Muscle of leg (tissue), 16 donors: Measurements from ENCODE around the gene TKFC. TPM values are rescaled to one million over a fixed set of nuclear protein-coding genes. Genes with fewer than 3 reads are reported as not detected.

Source experiments
- DNase-seq: peaks from one replicate; pipeline ENCODE4 v3.0.0; 2013
- H3K27ac ChIP-seq: one replicate; pipeline ENCODE4 v1.5.1; 2013; ENCODE audit warnings: mild to moderate bottlenecking, low read length, control low read depth
- H3K27me3 ChIP-seq: one replicate; pipeline ENCODE4 v1.6.1; 2013; ENCODE audit warnings: low read length; ENCODE audit not compliant: control insufficient read depth, insufficient read depth
- H3K36me3 ChIP-seq: one replicate; pipeline ENCODE4 v1.6.1; 2013; ENCODE audit warnings: low read length; ENCODE audit not compliant: control insufficient read depth, insufficient read depth
- H3K4me1 ChIP-seq: one replicate; pipeline ENCODE4 v1.6.1; 2013; ENCODE audit warnings: low read length; ENCODE audit not compliant: control insufficient read depth, insufficient read depth
- H3K4me3 ChIP-seq: one replicate; pipeline ENCODE4 v1.5.1; 2013; ENCODE audit warnings: low read length, control low read depth
- H3K9me3 ChIP-seq: replicated peaks from 2 replicates; pipeline ENCODE4 v1.6.1; 2013; ENCODE audit warnings: low read depth, low read length; ENCODE audit not compliant: control insufficient read depth
- WGBS: methylation state at CpG from one replicate; pipeline ENCODE4 v1.1.5; 2013; ENCODE audit warnings: missing lambda C conversion rate; ENCODE audit not compliant: insufficient coverage; 5-methylcytosine and 5-hydroxymethylcytosine counted together
- long read RNA-seq, 11 donors: transcript quantifications; one replicate each; lab custom pipeline, GENCODE V29; 2026
- polyA plus RNA-seq, 8 donors: library from polyadenylated mRNA; unstranded; fragments of 120-200 nt; gene quantifications; one replicate each; pipeline versions ENCODE4 v1.2.1 to v1.2.3, GENCODE V29; 2013; ENCODE audit warnings: inconsistent platforms in 1 of 8, low replicate concordance in 1 of 8; ENCODE audit not compliant: insufficient read length in 8 of 8, insufficient read depth in 1 of 8
- total RNA-seq: library from RNA; stranded (reverse); fragments of 120-200 nt; gene quantifications from one replicate; pipeline ENCODE4 v1.2.4, GENCODE V29; 2013

TKFC gene, protein sequence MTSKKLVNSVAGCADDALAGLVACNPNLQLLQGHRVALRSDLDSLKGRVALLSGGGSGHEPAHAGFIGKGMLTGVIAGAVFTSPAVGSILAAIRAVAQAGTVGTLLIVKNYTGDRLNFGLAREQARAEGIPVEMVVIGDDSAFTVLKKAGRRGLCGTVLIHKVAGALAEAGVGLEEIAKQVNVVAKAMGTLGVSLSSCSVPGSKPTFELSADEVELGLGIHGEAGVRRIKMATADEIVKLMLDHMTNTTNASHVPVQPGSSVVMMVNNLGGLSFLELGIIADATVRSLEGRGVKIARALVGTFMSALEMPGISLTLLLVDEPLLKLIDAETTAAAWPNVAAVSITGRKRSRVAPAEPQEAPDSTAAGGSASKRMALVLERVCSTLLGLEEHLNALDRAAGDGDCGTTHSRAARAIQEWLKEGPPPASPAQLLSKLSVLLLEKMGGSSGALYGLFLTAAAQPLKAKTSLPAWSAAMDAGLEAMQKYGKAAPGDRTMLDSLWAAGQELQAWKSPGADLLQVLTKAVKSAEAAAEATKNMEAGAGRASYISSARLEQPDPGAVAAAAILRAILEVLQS
- 13.3 TPM for total RNA-seq
- 10 to 100 TPM; 13.5 to 32.3 (median 19.5) TPM for polyA plus RNA-seq
- long read RNA-seq, donor 1 = 0 reads
- long read RNA-seq, donor 2, full-length matches to known transcripts = 1 of 1 reads
- long read RNA-seq, donor 2, partial matches to known transcripts = 0 of 1 reads
- long read RNA-seq, donor 2, other reads (novel, unspliced or antisense) = 0 of 1 reads
- long read RNA-seq, donor 3, full-length matches to known transcripts = 1 of 1 reads
- long read RNA-seq, donor 3, partial matches to known transcripts = 0 of 1 reads
- long read RNA-seq, donor 3, other reads (novel, unspliced or antisense) = 0 of 1 reads
- long read RNA-seq, donor 4 = 0 reads
- long read RNA-seq, donor 5, full-length matches to known transcripts = 5 of 5 reads
- long read RNA-seq, donor 5, partial matches to known transcripts = 0 of 5 reads
- long read RNA-seq, donor 5, other reads (novel, unspliced or antisense) = 0 of 5 reads
- long read RNA-seq, donor 6, partial matches to known transcripts = 0 of 5 reads
- long read RNA-seq, donor 6, other reads (novel, unspliced or antisense) = 5 of 5 reads
- long read RNA-seq, donor 7, full-length matches to known transcripts = 2 of 2 reads
- long read RNA-seq, donor 7, partial matches to known transcripts = 0 of 2 reads
- long read RNA-seq, donor 7, other reads (novel, unspliced or antisense) = 0 of 2 reads
- long read RNA-seq, donor 8, partial matches to known transcripts = 0 of 5 reads
- long read RNA-seq, donor 8, other reads (novel, unspliced or antisense) = 5 of 5 reads
- long read RNA-seq, donor 9 = 0 reads
- long read RNA-seq, donor 10, full-length matches to known transcripts = 2 of 2 reads
- long read RNA-seq, donor 10, partial matches to known transcripts = 0 of 2 reads
- long read RNA-seq, donor 10, other reads (novel, unspliced or antisense) = 0 of 2 reads
- long read RNA-seq, donor 11, partial matches to known transcripts = 0 of 1 reads
- long read RNA-seq, donor 11, other reads (novel, unspliced or antisense) = 0 of 1 reads

DNA sequence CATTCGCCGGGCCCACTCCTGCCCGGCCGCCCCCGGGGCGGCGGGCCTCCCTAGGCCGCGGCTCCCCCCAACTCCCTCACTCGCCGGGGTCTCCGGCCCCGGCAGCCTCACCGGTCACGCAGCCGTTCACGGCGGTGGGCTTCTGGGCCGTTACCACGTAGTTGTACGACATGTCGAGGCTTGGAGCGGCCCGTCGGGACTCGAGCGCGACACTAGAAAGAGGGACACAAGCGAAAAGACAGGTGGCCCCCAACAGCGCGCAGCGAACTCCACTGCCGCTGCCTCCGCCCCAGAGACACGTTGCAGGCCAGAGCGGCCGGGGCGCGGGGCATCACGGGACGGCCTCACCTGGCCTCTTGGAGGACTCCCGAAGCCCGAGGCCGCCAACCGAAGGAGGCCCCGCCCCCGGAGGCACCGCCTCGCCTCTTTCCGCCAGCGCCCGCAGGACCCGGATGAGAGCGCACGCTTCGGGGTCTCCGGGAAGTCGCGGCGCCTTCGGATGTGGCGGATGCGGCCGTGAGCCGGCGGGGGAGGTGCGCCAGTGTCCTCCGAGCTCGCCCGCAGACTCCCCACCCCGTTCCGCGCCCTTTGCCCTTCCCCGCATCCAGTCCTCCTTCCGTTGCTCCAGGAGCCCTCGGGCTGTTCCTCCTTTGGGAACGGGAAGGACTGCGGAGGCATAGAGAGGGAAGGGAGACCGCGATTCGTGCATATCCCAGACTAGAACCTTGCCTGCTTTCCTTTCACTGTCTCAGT is at the start of gene TKFC, which contains the start of gene DDB1:
Gene TKFC (plus strand): TSS at position 432 of the 753 bp plus-strand sequence. CDS start 1,501 bp downstream, outside the sequence.
Gene DDB1 (minus strand): TSS at position 309 of the 753 bp plus-strand sequence. CDS start 137 bp downstream, at position 172.
- Histone ChIP-seq H3K4me3 (peak within 1 kb of the TSS; percentile 80), H3K27me3 (no peaks in the 10 kb centered on the region), H3K27ac (peak within 1 kb of the TSS; percentile 97), H3K9me3 (no peaks in the 10 kb centered on the region), H3K36me3 (peaks cover 18% of the 10 kb centered on the region), H3K4me1 (peaks cover 25% of the 10 kb centered on the region)
- peak; percentile 98 for DNase-seq
- under 1% methylated on average over 71 of the region's 81 CpGs for WGBS

DNA sequence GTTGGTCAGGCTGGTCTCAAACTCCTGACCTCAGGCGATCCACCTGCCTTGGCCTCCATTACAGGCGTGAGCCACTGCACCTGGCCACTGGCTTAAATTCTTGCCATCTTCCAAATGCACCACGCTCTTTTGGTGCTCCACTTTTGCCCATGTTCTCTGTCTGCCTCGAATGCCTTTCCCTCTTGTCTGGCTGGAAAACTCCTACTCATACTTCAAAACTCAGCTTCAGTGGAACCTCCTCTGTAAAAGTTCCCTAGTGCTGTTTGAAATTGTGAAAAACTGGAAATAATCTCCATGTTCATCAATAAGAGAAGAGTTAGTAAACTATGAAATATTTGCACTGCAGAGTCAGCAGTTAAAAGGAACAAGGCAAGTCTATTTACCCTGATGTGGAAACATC is 49.4 kb upstream of the TKFC start:
- Histone ChIP-seq H3K27me3 (no peaks in the 10 kb centered on the region), H3K27ac (no peak overlapping the region), H3K4me3 (no peak overlapping the region), H3K4me1 (no peaks in the 10 kb centered on the region), H3K36me3 (peaks cover 16% of the 10 kb centered on the region), H3K9me3 (no peaks in the 10 kb centered on the region)
- no peak for DNase-seq
- 94% methylated on average over 3 of the region's 4 CpGs for whole genome bisulfite sequencing

DNA sequence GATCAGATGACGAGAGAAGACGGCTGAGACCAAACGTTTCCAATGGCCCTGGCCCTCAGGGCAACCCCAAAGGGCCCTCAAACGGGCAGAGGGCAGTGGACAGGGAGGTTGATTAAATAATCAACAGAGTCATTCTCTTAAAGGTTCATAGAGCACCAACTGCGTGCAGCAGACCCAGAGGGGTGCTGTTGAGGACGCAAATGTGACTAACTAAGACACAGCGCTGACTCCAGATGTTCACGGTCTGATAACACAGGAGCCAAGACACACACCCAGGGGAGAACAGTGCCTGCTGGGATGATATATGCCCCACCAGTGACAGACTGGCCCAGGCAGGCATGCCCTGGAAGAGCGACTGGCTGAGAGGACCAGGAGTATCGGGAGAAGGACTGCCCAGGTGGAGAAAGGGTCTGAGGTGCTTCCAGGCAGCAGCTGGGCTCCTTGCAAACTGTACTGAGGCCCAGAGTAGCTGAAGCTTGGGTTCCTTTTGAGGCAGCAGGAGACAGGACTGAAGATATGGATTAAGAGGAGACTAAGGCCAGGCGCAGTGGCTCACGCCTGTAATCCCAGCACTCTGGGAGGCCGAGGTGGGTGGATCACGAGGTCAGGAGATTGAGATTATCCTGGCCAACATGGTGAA is 45.6 kb upstream of the TKFC start:
- no peak for DNase-seq
- WGBS = 92% methylated on average over 11 of the region's 14 CpGs
- Histone ChIP-seq H3K27ac (no peak overlapping the region), H3K27me3 (no peaks in the 10 kb centered on the region), H3K4me3 (no peak overlapping the region), H3K9me3 (no peaks in the 10 kb centered on the region), H3K4me1 (no peaks in the 10 kb centered on the region), H3K36me3 (peaks cover 9% of the 10 kb centered on the region)

DNA sequence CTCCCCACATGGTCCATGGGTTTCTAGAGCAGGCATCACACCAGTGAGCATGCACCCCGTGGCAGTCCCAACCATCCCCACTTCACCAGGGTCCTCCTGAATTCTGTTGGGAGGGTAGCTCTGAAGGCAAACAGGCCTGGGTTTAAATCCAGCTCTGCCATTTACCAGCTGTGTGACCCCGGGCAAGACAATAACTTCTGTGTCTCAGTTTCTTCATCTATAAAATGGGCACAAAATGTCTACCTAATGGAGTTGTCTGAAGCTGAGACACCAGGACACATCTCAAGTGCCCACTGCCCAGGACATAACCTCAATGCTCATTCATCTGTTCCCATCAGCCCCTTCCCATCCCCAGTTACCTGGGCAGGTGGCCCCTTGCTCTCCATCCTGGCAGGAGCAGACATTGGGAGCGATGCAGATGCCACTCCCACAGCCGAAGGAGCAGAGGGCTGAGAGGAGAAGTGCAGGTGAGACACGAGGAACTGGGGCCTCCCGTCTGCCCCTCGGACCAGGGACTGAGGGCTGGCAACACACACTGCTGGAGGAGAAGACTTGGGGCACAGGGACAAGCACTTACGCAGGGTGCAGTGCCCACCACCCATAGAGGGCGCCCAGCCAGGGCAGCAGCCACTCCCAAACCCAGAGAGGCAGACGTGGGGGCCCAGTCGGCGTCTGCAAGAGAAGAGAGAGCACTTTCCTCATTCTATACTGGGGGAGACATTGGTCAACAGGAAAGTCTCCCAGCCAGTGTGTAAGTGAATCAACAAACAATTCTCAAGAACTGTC is 41.9 kb upstream of the TKFC start:
- DNase-seq = no peak
- Histone ChIP-seq H3K27me3 (peaks cover 16% of the 10 kb centered on the region), H3K36me3 (peaks cover 4% of the 10 kb centered on the region), H3K4me1 (peaks cover 21% of the 10 kb centered on the region), H3K4me3 (no peak overlapping the region), H3K9me3 (no peaks in the 10 kb centered on the region), H3K27ac (no peak overlapping the region)
- 93% methylated on average over 8 of the region's 12 CpGs for WGBS

DNA sequence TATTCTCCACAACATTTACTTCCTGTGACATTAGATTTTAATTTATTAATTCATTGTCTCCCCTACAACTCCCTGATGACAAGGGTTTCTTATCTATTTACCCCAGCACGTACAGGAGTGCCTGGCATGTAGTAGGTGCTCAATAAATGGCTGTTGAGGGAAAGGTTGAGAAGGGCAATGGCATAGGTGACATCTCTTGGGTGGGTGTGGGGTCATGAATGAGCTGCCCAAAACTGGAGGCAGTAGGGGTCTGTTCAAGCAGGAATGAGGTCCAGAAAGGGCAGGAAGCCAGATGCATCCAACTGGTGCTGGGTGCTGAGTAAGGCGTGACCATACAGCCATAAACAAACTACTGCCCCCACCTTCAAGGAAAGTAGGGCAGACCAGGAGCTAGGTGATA is 40.7 kb upstream of the TKFC start:
- no peak for DNase-seq

DNA sequence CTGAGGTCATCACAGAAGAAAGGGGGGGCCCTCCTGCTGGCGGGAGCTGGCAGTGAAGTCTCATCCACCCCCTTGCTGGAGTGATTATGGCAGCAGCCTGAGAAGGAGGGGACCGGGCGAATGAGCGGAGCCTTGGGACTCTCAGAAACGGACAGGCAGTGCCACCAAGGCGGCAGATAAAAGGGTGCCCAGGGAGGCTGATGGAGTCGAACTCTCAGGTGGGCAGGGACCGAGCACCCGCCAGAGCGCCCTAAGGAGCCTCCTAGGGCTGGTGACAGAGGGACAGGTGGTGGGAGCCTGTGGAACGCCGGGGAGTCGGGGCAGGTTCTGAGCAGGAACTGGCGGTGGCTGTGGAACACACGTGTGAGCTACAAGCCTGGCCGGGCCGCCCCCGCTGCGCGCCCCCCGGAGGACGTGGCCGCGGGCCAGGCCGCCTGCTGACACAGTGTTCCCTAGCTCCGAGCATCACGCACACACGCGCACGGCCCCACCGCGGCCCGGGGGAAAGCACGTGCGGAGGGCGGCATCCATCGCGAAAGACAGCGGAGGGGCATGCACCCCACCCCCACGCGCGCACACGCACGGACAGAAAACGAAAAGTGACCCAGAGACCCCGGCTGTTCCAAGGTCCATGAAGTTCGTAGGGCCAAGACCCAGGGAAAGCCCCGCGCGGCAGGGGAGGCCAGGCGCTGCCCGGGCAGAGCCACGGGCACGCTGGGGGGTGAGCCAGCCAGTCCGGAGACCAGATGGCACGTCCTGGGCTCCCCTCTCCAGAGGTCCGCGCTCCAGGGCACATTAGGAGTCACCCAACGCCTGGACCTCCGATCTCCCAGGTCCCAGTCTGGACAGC is 38.9 kb upstream of the TKFC start:
- Histone ChIP-seq H3K4me1 (peaks cover 28% of the 10 kb centered on the region), H3K27ac (peak overlapping the region; percentile 84), H3K4me3 (peak overlapping the region; percentile 68), H3K27me3 (peaks cover 16% of the 10 kb centered on the region), H3K36me3 (peaks cover 14% of the 10 kb centered on the region), H3K9me3 (no peaks in the 10 kb centered on the region)
- WGBS = under 1% methylated on average over 60 of the region's 60 CpGs
- peak; percentile 84 for DNase-seq

More for the DNA sequence above, 40.7 kb upstream of the TKFC start:
- Histone ChIP-seq H3K4me3 (no peak overlapping the region), H3K4me1 (peaks cover 22% of the 10 kb centered on the region), H3K27me3 (peaks cover 16% of the 10 kb centered on the region), H3K9me3 (no peaks in the 10 kb centered on the region), H3K27ac (no peak overlapping the region), H3K36me3 (peaks cover 5% of the 10 kb centered on the region)
- WGBS = no CpG with 5 or more reads among the region's 2 CpGs

DNA sequence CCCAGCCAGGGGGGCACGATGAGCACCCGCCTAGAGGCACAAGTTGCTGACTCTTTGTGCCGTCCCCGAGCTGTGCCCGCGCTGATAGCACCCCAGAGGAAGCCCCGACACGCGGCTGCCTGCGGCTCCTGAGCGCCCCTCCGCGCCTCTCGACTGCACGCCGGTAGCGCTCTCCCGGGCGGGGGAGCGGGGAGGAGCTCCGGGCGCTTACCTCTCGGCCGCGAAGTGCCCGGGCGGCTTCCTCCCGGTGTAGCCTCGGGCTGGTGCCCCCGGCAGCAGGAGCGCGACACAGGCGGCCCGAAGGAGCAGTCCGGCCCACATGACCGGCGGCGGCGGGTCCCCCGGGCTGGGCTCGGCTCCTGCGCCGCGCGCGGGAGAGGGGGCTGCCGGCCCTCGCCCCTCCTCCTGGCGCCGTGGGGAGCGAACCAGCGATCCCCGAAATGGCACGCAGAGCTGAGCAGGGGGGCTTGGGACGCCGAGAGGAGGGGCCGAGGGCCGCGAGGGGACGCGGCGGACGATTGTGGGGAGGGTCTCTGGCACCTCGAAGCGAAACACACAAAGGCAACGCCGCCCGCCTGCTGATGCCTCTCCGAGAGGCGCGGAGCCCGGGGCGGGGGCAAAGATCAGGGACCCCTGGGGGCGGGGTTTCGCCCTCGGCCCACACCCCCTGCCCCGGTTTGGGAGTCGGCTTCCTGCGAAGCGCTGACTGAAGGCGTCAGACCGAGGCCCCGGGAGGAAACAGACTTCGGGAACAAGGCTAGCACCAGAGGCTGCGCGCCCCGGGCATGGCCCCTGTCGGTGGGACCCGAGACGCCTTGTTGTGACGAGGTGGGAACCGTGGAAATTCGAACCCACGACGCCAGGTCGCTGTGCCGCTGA is 38.1 kb upstream of the TKFC start, which contains the start of gene VWCE:
Gene VWCE (minus strand): TSS at position 600 of the 879 bp plus-strand sequence. CDS start 279 bp downstream, at position 321.
- Histone ChIP-seq H3K27me3 (peaks cover 16% of the 10 kb centered on the region), H3K27ac (peak within 1 kb of the TSS; percentile 84), H3K9me3 (no peaks in the 10 kb centered on the region), H3K4me3 (peak within 1 kb of the TSS; percentile 68), H3K36me3 (peaks cover 22% of the 10 kb centered on the region), H3K4me1 (peaks cover 28% of the 10 kb centered on the region)
- DNase-seq = peak; percentile 76
- WGBS = under 1% methylated on average over 95 of the region's 97 CpGs
